ENCODE measurements around the gene DUSP28. TPM values are rescaled to one million over a fixed set of nuclear protein-coding genes. Genes with fewer than 3 reads are reported as not detected.
A peak's percentile ranks its signal among the peaks of the same experiment; 100 is the strongest.

Gene DUSP28
- total RNA-seq, 4 donors from 2014 or later, result 3.4 to 10.8 (median 6.2) TPM

DNA sequence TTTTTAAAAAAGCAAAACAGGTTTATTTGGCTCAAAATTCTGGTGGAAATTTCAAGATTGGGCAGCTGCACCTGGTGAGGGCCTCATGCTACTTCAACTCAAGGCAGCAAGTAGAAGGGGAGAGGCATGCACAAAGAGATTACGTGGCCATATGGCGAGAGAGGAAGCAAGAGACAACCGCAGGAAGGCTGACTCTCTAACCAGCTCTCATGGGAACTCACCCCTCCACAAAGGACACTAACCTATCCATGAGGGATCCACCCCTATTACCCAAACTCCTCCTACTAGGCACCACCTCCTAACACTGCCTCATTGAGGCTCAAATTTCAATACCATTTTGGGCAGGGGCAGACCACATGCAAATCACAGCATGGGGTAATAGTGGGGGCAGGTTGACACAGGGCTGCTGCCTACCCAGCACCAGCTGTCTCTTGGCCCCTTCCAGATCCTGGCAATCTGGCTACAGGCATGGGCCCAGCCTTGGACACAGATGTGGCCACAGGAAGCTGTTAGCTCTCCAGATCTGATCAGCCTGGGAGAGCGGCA, 24.4 kb downstream of the DUSP28 start:
- TF ChIP-seq EP300 (IDR thresholded peaks at IDR 0.05; ENCODE audit: low read depth) (no peak), POLR2AphosphoS5 (IDR thresholded peaks at IDR 0.05) (no peak), CTCF (IDR thresholded peaks at IDR 0.05) (no peak), POLR2A (IDR thresholded peaks at IDR 0.05) (no peak)
- DNase-seq, result peak; percentile 60
- Histone ChIP-seq H3K36me3 (no peaks in the 10 kb centered on the region), H3K4me3 (no peak overlapping the region), H3K27me3 (no peaks in the 10 kb centered on the region), H3K27ac (peak overlapping the region in 3 of 4 donors; percentile 95 to 99 (median 96)), H3K9me3 (no peaks in the 10 kb centered on the region), H3K4me1 (peaks cover 27 to 43% (median 36%) of the 10 kb centered on the region in 4 donors)
- in situ Hi-C loops (cut with MboI; ENCODE audit: low pct_ligation_motif_present in 1 of 4, low pct_unique_long_range_greater_than_20kb in 1 of 4, low sequenced_read_pairs in 3 of 4) (no loop called here), intact Hi-C loops (cut with DNase I; ENCODE audit: low total_unique reads) (no loop called here)
- 64 to 72% methylated on average over 3 to 4 of the region's 4 CpGs for WGBS, 2 donors (ENCODE audit: low coverage in 1 of 2)

- Histone ChIP-seq H3K36me3 (no peaks in the 10 kb centered on the region), H3K27ac (peak overlapping the region; percentile 89 to 99 (median 96)), H3K4me3 (peak overlapping the region; percentile 91 to 99 (median 92)), H3K4me1 (peaks cover 23 to 38% (median 31%) of the 10 kb centered on the region in 4 donors), H3K27me3 (no peaks in the 10 kb centered on the region), H3K9me3 (no peaks in the 10 kb centered on the region)
- TF ChIP-seq POLR2AphosphoS5 (IDR thresholded peaks at IDR 0.05) (no peak), EP300 (IDR thresholded peaks at IDR 0.05; ENCODE audit: low read depth) (no peak), POLR2A (IDR thresholded peaks at IDR 0.05) (no peak), CTCF (IDR thresholded peaks at IDR 0.05) (no peak)
- intact Hi-C loops (cut with DNase I; ENCODE audit: low total_unique reads), result no loop called here
- in situ Hi-C loops (cut with MboI; ENCODE audit: low pct_ligation_motif_present in 1 of 4, low pct_unique_long_range_greater_than_20kb in 1 of 4, low sequenced_read_pairs in 3 of 4), result no loop called here
- DNase-seq, result peak; percentile 37
- WGBS, 2 donors (ENCODE audit: low coverage in 1 of 2), result 58 to 100% methylated on average over 1 to 6 of the region's 6 CpGs
Observed at GRCh38 chr2:240585101-240585500, 24.9 kb downstream of the DUSP28 start.

GRCh38 chr2:240585681-240586197, 25.6 kb downstream of the DUSP28 start:
- Histone ChIP-seq H3K36me3 (peaks cover 0 to 2% (median 0%) of the 10 kb centered on the region in 4 donors), H3K27me3 (no peaks in the 10 kb centered on the region), H3K4me3 (peak overlapping the region; percentile 91 to 99 (median 92)), H3K27ac (peak overlapping the region; percentile 89 to 99 (median 96)), H3K9me3 (no peaks in the 10 kb centered on the region), H3K4me1 (peaks cover 23 to 33% (median 28%) of the 10 kb centered on the region in 4 donors)
- in situ Hi-C loops (cut with MboI; ENCODE audit: low pct_ligation_motif_present in 1 of 4, low pct_unique_long_range_greater_than_20kb in 1 of 4, low sequenced_read_pairs in 3 of 4), result no loop called here
- no peak for DNase-seq
- intact Hi-C loops (cut with DNase I; ENCODE audit: low total_unique reads), result no loop called here
- TF ChIP-seq POLR2AphosphoS5 (IDR thresholded peaks at IDR 0.05) (no peak), EP300 (IDR thresholded peaks at IDR 0.05; ENCODE audit: low read depth) (no peak), POLR2A (IDR thresholded peaks at IDR 0.05) (no peak), CTCF (IDR thresholded peaks at IDR 0.05) (no peak)
- WGBS, 2 donors (ENCODE audit: low coverage in 1 of 2), result 7 to 8% methylated on average over 2 to 20 of the region's 20 CpGs

DNA sequence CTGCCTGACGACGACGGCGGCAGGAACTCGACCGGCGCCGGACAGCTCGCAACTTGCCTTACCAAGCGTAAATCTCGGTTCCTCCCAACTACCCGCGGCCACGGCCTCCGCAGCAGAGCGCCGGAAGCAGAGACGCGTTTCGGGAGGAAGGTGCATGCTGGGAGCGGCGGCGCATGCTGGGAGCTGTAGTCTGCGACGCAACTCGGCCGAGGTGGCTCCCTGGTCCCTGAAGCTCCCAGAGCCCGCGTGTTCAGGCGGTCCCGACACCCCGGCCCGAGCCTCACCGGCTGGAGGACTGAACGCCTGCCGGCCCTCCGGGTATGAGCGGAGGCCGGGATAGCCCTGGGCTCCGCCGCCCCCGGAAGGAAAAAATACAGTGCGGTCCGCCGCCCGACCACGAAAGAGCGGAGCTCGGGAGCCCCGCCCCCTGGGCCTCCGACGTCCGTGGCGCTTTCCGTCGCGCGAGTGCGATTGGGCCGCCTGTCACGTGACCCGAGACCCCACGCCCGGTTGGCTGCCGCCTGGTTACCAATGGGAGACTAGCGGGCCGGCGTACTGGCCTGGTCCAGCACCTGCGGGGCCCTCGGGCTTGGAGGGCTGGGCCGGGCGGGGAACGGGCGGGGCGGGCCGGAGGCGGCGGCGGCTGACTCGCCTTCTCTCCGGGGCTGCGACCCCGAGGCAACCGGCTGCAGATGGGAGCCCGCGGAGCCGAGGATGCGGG, 26.2 kb downstream of the DUSP28 start, which contains the start of gene CAPN10:
Gene CAPN10, plus strand, starts transcription at position 537 of the 721 bp plus-strand sequence. Its CDS starts 178 bp downstream, at position 715.
- intact Hi-C loops (cut with DNase I; ENCODE audit: low total_unique reads) (no loop called here), in situ Hi-C loops (cut with MboI; ENCODE audit: low pct_ligation_motif_present in 1 of 4, low pct_unique_long_range_greater_than_20kb in 1 of 4, low sequenced_read_pairs in 3 of 4) (no loop called here)
- Histone ChIP-seq H3K27me3 (no peaks in the 10 kb centered on the region), H3K36me3 (peaks cover 0 to 5% (median 0%) of the 10 kb centered on the region in 4 donors), H3K4me3 (peak within 1 kb of the TSS; percentile 91 to 99 (median 92)), H3K27ac (peak within 1 kb of the TSS; percentile 89 to 99 (median 96)), H3K4me1 (peaks cover 23 to 33% (median 28%) of the 10 kb centered on the region in 4 donors), H3K9me3 (no peaks in the 10 kb centered on the region)
- peak; percentile 99 for DNase-seq
- WGBS, 2 donors (ENCODE audit: low coverage in 1 of 2), result 1% methylated on average over 67 of the region's 88 CpGs; no CpG with 5 or more reads in 1 of the 2 donors
- TF ChIP-seq POLR2AphosphoS5 (IDR thresholded peaks at IDR 0.05) (peak; percentile 73 to 88 (median 86)), EP300 (IDR thresholded peaks at IDR 0.05; ENCODE audit: low read depth) (no peak), CTCF (IDR thresholded peaks at IDR 0.05) (peak in 1 of 5 experiments; percentile 21), POLR2A (IDR thresholded peaks at IDR 0.05) (peak; percentile 72)

Measured in transverse colon (tissue), 4 donors.